ENCODE results near the gene TEAD2. TPM values are rescaled to one million over a fixed set of nuclear protein-coding genes. Genes with fewer than 3 reads are reported as not detected.
A peak's percentile ranks its signal among the peaks of the same experiment; 100 is the strongest.

The TEAD2 gene
- polyA plus RNA-seq (1.0 and 1.3 TPM in 2 replicates), polyA minus RNA-seq (2.4 and 2.5 TPM in 2 replicates)

- Histone ChIP-seq H3K27ac (ENCODE audit: low read length) (no peak within 1 kb of the TSS), H4K20me1 (ENCODE audit: insufficient read depth) (no peaks in the 10 kb centered on the region), H3K4me2 (ENCODE audit: low read length) (no peak within 1 kb of the TSS), H2AFZ (ENCODE audit: low read depth, low read length) (no peak within 1 kb of the TSS), H3K4me3 (ENCODE audit: low read length) (peak within 1 kb of the TSS; percentile 56), H3K79me2 (replicated peaks; ENCODE audit: insufficient read depth, low read length) (peaks cover 30% of the 10 kb centered on the region), H3K27me3 (ENCODE audit: insufficient read depth, low read depth, low read length) (peaks cover 23% of the 10 kb centered on the region), H3F3A (ENCODE audit: insufficient read depth, low read length, poor library complexity, severe bottlenecking) (no peaks in the 10 kb centered on the region), H3K9me3 (ENCODE audit: low read length) (no peaks in the 10 kb centered on the region), H3K9me2 (ENCODE audit: insufficient read depth, low read length) (no peaks in the 10 kb centered on the region), H3K9ac (ENCODE audit: low read length) (no peak within 1 kb of the TSS), H3K36me3 (ENCODE audit: insufficient read depth, low read length) (no peaks in the 10 kb centered on the region)
- TF ChIP-seq EZH2 (IDR thresholded peaks at IDR 0.05; ENCODE audit: borderline replicate concordance, insufficient read depth, low read length, poor library complexity, severe bottlenecking) (no peak), TAF1 (IDR thresholded peaks at IDR 0.05; ENCODE audit: low read depth) (no peak), CTCF (IDR thresholded peaks at IDR 0.05; ENCODE audit: poor library complexity, severe bottlenecking) (no peak), MXI1 (conservative IDR thresholded peaks at IDR 0.05; ENCODE audit: poor library complexity, severe bottlenecking) (no peak)
Measured at GRCh38 chr19:49362048-49362928, at the start of gene TEAD2. TSS of gene TEAD2 (minus strand) at chr19:49362416. CDS start at chr19:49360075, 2,341 bp downstream.

GRCh38 chr19:49411681-49412326 is 49.6 kb upstream of the TEAD2 start:
- H3K9ac ChIP-seq (ENCODE audit: low read length): no peak overlapping the region
- no peaks in the 10 kb centered on the region for H3K9me3 ChIP-seq (ENCODE audit: low read length)
- H3K4me2 ChIP-seq (ENCODE audit: low read length): no peak overlapping the region
- no peak for TF ChIP-seq POLR2AphosphoS5 (IDR thresholded peaks at IDR 0.05)
- no peak for TF ChIP-seq RAD21 (conservative IDR thresholded peaks at IDR 0.05)
- no peak for TF ChIP-seq EZH2 (IDR thresholded peaks at IDR 0.05; ENCODE audit: borderline replicate concordance, insufficient read depth, low read length, poor library complexity, severe bottlenecking)
- no peak for TF ChIP-seq TAF1 (IDR thresholded peaks at IDR 0.05; ENCODE audit: low read depth)
- TF ChIP-seq REST (IDR thresholded peaks at IDR 0.05; ENCODE audit: borderline replicate concordance): no peak
- no peak for TF ChIP-seq EP300 (conservative IDR thresholded peaks at IDR 0.05; ENCODE audit: poor library complexity, severe bottlenecking)
- TF ChIP-seq CTCF (IDR thresholded peaks at IDR 0.05; ENCODE audit: poor library complexity, severe bottlenecking): no peak
- no peak for TF ChIP-seq SMC3 (conservative IDR thresholded peaks at IDR 0.05; ENCODE audit: poor library complexity)
- no peak for TF ChIP-seq MXI1 (conservative IDR thresholded peaks at IDR 0.05; ENCODE audit: poor library complexity, severe bottlenecking)
- H3K4me3 ChIP-seq (ENCODE audit: low read length): no peak overlapping the region
- no peak overlapping the region for H3K27ac ChIP-seq (ENCODE audit: low read length)
- H3K79me2 ChIP-seq (replicated peaks; ENCODE audit: insufficient read depth, low read length): no peaks in the 10 kb centered on the region
- no peaks in the 10 kb centered on the region for H3K36me3 ChIP-seq (ENCODE audit: insufficient read depth, low read length)
- H3K9me2 ChIP-seq (ENCODE audit: insufficient read depth, low read length): no peaks in the 10 kb centered on the region
- H3K27me3 ChIP-seq (ENCODE audit: insufficient read depth, low read depth, low read length): no peaks in the 10 kb centered on the region
- H4K20me1 ChIP-seq (ENCODE audit: insufficient read depth): no peaks in the 10 kb centered on the region
- H3F3A ChIP-seq (ENCODE audit: insufficient read depth, low read length, poor library complexity, severe bottlenecking): no peaks in the 10 kb centered on the region
- no peak overlapping the region for H2AFZ ChIP-seq (ENCODE audit: low read depth, low read length)

Data from neural cell (in vitro differentiated cells).